HG03342 (cell line): Measurements from ENCODE around the gene NAALADL2.
"Not testable (repeated sequence)": the region's sequence is repeated elsewhere in the genome, so short reads cannot be mapped to it uniquely, and the experiment has no call there.

ENCODE experiments used
- ATAC-seq: cut with Tn5 transposase; IDR thresholded peaks from one replicate; pipeline ENCODE4 v1.9.1; 2021; ENCODE audit warnings: mild to moderate bottlenecking, moderate library complexity; ENCODE audit not compliant: unreplicated experiment

Gene NAALADL2

DNA sequence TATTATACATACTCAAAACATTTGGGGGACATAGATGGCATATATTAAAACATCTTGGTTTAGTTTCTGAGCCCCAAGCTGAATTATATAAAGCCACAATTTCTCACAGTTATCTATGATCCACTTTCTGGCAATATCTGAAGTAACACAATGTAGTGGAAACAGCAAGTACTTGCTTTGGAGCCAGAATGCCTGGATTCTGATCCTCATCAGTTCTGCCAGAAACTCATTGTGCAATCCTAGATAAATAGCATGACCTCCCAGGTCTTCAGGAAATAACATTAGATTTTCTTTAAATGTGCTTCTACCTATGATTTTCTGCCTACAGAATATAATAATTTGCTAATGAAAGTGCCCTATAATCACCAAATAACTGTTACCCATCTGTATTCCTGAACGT is 544.9 kb downstream of the NAALADL2 start:
- ATAC-seq = no peak

DNA sequence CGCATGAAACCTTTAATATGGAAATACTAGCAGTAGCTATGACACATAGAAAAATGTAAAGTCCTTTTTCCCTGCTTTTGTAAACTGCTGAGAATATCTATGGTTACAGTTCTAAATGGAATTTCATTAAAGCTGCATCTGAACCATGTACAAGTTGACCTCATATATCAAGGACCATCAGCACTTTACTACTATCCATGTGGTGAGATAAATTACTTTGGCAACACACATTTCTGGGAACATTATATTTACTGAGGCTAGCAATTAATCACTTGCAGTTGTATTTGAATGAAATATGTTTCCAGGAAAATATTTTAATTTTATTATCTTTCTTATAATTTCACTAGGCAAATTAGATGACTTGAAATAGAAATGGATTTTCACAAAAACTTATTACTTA is 545.5 kb downstream of the NAALADL2 start:
- no peak for ATAC-seq

DNA sequence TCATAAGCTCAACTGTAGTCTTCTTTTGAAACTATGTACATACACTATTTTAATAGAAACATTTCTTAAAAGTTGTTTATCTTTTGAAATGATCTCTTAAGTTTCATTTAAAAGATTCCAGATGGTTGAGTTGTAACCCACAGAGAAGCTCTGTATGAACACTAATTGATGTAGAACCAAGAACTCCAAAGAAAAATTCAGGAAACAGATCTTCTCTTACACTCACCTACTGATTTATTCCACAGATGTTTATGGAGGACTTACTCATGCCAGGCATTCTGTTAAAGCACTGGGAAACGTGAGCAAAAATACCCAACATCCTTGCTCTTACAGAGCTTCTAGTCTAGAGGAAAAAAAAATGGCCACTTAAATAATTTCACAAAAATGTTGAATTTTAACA is 551.1 kb downstream of the NAALADL2 start:
- no peak for ATAC-seq

DNA sequence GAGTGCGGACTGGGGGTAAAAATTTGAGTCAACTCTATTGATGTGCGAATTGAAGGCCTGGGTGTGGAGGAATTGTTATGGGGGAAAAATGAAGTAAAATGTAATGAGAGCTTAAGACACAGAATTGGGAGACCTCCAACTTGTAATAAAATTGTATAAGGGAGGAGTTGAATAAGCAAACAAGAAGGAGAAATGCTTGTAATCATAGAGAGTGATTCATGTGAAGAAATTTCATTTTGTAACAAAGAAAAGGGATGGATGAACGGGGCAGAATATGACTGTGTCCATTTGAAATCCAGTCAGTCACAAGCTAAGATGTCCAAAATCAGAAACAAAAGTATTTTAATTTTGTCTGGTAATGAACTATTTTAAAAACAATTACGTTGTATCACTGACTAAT is 552.3 kb downstream of the NAALADL2 start:
- ATAC-seq = no peak

DNA sequence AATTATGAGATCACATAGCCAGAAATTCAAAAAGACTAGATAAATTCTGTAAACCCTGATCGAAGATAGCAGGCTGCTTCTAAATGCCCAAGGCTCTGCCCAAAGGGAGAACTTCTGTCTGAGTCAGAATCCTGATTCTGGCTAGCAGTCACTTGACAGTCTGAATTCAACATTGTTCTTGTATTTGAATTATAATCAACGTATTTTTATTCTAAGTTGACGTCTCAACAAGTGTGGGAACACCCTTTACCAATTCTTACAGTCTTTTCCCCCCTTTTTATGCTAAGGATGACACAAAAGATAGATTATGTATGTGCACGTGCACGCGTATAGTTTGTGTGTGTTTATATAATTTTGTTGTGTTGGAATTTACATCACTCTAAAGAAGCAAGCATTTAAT is 552.8 kb downstream of the NAALADL2 start:
- no peak for ATAC-seq

DNA sequence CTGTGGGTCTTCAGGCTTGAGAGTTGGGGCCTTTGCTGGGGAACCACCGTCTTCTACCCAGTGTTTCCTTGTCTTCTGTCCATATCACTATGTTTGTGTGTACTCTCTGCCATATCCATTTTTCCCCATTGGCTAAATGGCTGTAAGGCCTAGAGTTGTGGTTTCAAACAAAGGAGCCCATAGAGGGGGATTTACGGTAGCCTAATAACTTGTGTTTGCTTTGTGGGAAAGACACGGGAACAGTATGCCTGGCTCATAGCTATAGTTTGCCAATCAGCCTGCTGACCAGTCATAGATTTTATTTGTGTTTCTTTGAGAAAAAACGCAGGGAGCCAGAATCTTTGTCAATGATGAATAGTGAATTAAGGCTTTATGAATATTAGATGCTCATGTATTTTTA is 554.8 kb downstream of the NAALADL2 start:
- no peak for ATAC-seq

DNA sequence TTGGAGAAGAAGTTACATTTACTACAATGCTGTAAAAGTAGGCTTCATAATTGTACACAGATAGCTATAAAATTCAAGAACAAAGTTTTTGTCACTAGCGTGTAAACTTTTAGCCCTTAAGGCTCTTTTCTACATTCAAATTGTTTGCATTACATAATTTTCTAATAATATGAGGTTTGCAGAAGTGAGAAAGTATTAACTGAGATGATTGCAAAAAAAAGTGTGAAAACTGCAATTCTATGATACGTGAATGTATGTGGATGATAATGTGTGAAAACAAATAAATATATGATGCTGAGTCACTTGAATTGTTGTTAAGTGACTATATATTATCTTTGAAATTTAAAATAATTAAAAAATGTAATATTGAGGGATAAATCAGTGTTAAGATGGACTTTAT is 557.5 kb downstream of the NAALADL2 start:
- ATAC-seq = no peak

DNA sequence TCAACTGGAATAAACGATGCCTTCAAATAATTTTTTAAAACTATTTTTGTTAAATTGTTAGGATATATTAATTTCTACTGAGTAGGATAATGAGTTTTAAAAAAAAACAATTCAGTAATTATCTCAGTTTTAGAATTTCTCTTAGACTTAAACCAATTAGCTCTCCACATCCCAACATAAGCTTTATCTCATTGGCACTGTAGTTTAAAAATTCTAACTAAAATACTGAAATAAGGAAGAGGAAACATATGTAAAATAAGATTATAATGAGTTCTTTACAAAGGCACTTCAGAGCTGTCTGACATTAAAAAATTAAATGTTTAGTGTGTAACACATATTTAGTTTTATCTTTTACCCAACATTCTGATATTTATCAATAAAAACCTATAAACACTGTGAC is 558.3 kb downstream of the NAALADL2 start:
- no peak for ATAC-seq

DNA sequence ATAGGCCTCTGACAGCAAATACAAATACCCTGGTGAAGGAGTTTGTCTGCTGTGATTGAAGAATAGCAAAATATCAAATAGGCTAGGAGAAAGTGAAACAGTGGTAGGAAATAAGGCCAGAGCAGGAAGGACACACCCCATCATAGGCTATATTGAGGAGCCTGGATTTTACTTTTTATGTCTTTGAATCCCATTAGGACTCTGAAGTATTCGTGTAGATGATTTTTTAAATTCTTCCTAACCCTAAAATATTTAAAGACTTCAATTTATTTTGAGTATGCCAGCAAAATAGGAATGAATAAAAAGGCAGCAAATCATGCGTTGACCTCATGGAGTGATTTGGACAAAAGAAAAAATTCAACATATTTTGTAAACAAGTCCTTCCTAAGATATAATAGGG is 562.8 kb downstream of the NAALADL2 start:
- no peak for ATAC-seq

DNA sequence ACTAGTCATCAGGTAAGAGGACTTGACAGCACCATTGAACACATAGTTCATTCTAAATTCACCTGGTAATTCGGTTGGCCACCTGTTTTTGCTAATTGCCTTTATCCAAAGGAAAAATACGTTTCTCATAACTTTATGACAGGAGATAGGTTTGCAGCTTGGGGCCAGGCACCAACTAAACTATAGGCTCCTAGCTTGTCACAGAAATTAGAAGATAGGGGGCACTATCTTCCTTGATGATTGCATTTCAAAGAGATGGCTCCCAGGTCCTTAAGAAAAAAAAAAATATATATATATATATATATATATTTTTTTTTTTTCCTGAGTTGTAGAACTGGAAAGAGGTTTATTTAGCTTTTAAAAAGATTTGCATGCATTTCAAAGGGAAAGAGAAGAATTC is 563.6 kb downstream of the NAALADL2 start:
- ATAC-seq = no peak

DNA sequence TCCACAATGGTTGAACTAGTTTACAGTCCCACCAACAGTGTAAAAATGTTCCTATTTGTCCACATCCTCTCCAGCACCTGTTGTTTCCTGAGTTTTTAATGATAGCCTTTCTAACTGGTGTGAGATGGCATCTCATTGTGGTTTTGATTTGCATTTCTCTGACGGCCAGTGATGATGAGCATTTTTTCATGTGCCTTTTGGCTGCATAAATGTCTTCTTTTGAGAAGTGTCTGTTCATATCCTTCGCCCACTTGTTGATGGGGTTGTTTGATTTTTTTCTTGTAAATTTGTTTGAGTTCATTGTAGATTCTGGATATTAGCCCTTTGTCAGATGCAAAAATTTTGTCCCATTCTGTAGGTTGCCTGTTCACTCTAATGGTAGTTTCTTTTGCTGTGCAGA is 564.7 kb downstream of the NAALADL2 start:
- ATAC-seq = not testable (repeated sequence)

DNA sequence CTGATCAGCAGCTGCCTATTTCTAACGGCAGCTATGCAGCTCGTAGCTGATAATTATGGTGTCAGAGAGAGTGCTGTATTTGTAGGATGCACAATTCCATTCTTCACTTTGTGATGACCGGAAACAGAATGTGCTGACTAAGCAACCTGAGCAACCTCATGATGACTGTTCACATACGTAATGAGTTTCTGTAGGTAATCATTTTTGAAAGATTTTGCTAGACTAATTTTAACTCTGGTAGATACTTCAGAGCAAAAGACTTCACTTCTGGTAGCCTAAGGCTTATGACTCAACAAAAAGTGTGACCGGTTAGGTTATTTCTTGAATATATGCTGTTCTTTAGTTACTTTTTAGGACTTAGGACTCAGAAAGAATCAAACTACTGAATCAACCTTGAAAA is 567.7 kb downstream of the NAALADL2 start:
- no peak for ATAC-seq

DNA sequence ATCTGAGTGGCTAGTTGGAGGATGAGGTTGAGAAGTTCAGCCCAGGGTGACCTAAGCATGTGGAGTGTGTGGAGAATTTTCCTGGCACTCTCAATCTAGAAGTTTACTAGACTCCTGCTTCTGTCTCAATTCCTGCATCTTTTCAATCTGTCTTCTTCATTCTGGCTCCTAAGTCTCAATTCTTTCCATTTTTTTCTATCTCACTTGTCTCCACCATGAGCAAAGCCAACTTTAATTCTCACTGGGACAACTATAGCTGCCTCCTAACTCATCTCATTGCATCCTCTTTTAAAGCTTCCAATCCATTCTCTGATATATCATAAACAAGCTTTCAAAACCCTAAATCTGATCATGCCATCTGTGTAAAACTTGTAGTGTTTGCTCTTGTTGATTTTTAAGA is 569.3 kb downstream of the NAALADL2 start:
- ATAC-seq = no peak

DNA sequence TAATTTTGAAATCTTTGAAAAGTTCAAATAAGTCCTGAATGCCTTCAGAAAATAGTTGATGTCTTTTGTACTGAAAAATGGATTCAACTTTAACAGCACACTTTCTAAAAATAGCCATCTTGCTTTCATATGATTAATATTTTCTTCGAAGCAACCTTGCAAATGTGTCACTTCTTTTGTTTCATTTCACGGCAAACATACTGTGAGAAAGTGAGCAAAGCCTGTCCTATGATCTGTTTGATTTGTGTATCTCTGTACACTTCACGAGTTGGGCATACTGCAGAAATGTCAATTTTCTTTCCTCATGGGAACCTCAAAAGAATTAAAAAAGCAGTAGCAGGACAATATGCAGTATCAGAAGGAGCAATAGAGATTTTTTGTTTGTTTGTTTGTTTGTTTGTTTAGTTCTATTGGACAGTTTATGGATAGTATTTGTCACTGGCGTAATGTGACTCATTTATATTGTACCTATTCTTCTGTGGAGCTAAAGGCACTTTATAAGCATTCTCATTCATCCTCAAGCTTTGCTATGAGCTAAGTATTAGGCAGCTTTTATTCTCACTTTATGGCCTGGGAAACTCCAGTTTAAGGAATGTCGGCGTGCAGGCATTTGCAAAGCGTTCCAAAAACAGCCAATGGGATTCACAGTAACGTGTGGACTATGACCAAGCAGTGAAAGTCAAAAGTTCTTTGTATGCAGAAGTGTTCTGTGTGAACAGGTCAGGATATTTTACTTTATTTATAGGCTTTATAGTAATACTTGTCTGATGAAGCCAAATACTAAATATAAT is 572.0 kb downstream of the NAALADL2 start:
- ATAC-seq = no peak

DNA sequence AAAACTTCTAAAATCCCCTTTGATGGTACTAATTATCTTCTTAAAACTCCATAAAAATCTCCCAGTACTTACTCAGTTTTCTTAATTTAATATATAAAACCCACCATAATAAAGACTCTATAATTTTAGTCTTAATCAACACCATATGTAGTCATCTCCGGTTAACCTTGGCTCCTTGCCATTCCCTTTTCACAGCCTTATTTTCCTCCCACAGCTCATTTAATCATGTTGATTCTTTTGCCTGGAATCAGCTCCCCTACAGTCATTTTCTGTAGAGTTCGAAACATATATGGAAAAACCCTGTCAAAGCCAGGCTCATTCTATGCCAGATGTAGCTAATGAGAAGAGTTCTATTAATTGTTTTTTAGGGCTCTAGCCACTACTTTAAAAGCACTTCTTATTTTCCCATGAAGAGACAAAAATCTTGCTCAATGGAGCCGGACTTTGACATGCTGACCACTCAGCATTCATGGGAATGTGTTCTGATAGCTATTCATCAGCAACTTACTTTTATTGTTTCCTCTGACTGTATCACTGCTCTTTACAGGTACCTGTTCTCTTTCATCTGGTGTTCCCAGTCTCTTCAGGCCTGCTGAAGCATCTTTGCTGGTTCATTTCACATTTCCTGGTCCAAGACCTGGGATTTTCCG is 573.4 kb downstream of the NAALADL2 start:
- no peak for ATAC-seq

DNA sequence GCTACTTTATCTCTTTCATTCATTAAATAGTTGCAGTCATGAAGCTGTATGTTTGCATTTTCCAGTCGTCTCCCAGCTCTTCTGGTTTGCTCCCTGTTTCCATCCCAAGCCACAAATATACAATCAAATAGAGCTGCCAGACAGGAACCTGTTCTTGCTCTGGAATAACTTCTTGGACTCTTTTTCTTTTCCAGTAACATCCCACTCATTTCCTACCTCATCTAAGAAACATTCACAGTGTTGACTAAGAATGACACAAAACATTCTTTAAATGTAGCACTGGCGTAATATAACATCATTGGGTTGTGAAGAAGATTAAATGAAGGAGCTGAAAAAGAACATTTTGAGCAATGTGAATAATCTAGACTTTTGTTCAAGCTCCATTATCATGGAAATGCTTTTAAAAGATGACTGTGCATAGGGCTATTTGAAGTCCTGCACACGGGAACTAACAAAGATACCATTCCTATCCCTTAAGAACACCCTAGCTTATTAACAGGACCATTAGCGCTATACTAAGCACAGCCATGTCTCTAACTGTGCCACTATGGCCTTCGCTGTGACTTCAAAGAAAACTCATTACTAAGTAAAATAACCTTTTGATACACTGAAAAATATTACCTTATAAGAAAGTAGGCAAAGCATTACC is 574.0 kb downstream of the NAALADL2 start:
- ATAC-seq = no peak

DNA sequence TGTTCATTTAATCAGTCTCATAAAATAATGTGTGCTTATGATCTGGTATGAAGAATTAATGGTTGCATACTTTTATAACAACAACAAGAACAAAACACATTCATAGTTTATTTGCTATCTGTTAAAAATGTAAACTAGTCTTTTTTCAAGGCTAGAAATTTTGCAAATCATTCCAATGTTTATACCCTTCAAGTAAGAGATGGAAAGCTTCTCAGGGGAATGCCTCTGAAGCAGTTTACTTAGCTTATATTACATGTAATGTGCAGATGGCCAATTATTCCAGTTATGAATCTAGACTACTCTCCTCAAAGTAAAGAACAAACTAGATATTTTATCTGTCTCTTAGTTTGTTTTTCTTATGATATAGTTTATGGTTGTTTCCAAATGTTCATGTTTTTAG is 575.4 kb downstream of the NAALADL2 start:
- ATAC-seq = no peak

DNA sequence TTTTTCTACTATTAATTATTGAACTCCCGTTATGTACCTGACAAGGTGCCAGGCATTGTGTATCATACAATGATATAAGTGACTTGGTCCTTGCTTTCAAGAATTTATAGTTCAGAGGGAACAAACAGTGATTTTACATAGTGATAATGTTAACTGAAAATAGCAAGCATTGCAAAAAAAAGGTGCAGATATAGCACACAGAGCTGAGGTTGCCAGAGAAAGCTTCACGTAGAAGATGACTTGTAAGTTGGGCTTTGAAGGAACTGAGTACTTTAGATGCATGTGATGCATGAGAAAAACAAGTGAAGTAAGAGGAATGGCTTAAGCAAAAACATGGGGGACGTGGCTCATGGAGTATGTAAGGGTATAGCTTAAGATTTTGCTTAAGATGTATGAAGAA is 584.5 kb downstream of the NAALADL2 start:
- no peak for ATAC-seq

DNA sequence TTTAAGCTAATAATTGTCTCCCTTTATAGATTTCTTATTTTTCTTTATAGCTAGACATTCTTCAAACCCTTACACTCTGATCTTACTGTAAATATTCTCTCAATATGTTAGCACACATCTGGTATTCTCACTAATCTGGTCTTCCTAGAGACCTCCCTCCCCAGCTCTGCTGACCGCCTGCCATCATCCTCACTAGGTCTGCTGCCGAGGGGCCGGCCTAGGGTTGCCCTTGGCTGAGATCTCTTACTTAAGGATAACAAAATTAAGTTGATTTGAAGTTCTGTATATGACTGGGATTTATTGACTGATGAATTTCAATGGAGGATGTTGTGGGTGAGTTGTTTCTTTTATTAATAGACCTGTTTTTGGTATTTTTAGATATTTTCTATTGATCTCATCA is 586.6 kb downstream of the NAALADL2 start:
- no peak for ATAC-seq

DNA sequence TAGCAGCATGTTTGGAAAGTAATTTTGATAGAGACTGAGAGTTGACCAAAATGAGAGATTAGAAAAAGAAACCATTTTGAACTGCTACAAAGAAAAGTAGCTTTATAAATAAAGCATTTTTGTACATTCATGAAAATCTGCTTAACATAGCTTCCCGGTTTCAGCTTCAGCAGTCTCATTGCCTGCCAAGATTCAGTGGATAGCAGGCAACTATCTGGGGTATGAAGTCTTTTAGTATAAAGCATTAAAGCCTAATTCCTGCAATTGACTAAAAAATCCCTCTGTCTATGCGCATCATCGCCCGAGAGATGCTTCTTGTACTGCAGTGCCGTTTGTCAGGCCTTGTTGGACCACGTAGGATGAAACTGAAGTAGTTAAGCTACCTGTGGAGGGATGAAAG is 588.4 kb downstream of the NAALADL2 start:
- no peak for ATAC-seq

DNA sequence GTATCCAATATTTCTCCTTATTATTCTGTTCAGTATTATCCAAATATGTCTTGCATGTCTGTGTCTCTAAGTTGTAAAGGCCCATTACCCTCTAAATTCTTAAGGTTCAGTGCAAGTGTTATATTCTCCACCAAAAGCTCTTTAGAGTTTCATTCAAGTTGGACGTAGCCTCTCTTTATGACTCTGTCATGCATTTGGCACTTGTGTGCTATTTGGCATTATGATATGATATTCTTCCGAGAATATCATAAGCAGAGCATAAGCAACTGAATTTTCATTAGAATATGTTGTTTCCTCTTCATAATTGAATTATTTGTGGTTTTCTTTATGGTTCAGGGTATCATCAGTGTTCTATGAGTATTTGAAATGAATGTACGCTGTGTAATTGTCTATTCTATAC is 594.2 kb downstream of the NAALADL2 start:
- no peak for ATAC-seq

DNA sequence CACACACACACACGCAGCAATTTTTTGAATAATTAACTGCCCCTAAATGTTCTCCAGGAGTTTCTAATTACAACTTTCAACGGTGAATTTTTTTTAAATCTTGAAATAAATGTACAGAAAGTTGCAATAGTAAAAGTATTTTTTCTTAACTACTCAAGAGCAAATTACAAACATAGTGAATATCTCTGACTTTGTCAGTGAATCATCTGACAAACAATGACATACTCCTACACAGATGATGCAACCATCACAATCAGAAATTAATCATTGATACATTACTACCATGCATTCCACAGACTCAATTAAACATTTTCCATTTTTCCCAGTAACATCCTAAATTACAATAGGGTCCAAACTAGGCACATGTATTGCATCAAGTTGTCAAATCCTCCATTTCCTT is 597.3 kb downstream of the NAALADL2 start:
- no peak for ATAC-seq
